Gastroesophageal sphincter (tissue), 3 donors: ENCODE data around the gene ERAL1.

Experiments
- EP300 ChIP-seq: sonication (generic); formaldehyde crosslinking; IDR thresholded peaks from one replicate; pipeline ENCODE4 v1.6.1; 2017; ENCODE audit warnings: antibody characterized with exemption, mild to moderate bottlenecking
- POLR2A ChIP-seq, 2 donors: fragments of 450-650 bp; IDR thresholded peaks; one replicate each; pipeline ENCODE4 v1.6.1; 2017; ENCODE audit warnings: antibody characterized with exemption in 2 of 2, mild to moderate bottlenecking in 2 of 2, moderate library complexity in 1 of 2
- POLR2AphosphoS5 ChIP-seq: sonication (generic); formaldehyde crosslinking; IDR thresholded peaks from one replicate; pipeline ENCODE4 v1.6.1; 2017; ENCODE audit warnings: antibody characterized with exemption
- TF ChIP-seq, protein P1 (sequence below), 4 experiments: fragments of 200-600 bp in 2 of 4; fragments of 450-650 bp in 2 of 4; sonication (generic) in 1 of 4; IDR thresholded peaks; one replicate each; pipeline ENCODE4 v1.5.1; 2017 to 2019; ENCODE audit warnings: antibody characterized with exemption in 4 of 4, mild to moderate bottlenecking in 2 of 4, moderate library complexity in 2 of 4

- TF ChIP-seq, protein P1, sequence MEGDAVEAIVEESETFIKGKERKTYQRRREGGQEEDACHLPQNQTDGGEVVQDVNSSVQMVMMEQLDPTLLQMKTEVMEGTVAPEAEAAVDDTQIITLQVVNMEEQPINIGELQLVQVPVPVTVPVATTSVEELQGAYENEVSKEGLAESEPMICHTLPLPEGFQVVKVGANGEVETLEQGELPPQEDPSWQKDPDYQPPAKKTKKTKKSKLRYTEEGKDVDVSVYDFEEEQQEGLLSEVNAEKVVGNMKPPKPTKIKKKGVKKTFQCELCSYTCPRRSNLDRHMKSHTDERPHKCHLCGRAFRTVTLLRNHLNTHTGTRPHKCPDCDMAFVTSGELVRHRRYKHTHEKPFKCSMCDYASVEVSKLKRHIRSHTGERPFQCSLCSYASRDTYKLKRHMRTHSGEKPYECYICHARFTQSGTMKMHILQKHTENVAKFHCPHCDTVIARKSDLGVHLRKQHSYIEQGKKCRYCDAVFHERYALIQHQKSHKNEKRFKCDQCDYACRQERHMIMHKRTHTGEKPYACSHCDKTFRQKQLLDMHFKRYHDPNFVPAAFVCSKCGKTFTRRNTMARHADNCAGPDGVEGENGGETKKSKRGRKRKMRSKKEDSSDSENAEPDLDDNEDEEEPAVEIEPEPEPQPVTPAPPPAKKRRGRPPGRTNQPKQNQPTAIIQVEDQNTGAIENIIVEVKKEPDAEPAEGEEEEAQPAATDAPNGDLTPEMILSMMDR (IDR thresholded peaks at IDR 0.05): no peak
- TF ChIP-seq POLR2A (IDR thresholded peaks at IDR 0.05): no peak
- no peak for TF ChIP-seq POLR2AphosphoS5
- TF ChIP-seq EP300: no peak
Measured at GRCh38 chr17:28855336-28855679, 492 bp downstream of the ERAL1 start.
